Measurements from ENCODE around the gene HELZ. TPM values are rescaled to one million over a fixed set of nuclear protein-coding genes. Genes with fewer than 3 reads are reported as not detected.
"Not testable (repeated sequence)": the region's sequence is repeated elsewhere in the genome, so short reads cannot be mapped to it uniquely, and the experiment has no call there.

Gene HELZ
- polyA plus RNA-seq, 1 donor: 27.0 TPM

- DNase-seq: no peak
These were observed 15.7 kb downstream of the HELZ start for GRCh38 chr17:67229109-67229955.

DNA sequence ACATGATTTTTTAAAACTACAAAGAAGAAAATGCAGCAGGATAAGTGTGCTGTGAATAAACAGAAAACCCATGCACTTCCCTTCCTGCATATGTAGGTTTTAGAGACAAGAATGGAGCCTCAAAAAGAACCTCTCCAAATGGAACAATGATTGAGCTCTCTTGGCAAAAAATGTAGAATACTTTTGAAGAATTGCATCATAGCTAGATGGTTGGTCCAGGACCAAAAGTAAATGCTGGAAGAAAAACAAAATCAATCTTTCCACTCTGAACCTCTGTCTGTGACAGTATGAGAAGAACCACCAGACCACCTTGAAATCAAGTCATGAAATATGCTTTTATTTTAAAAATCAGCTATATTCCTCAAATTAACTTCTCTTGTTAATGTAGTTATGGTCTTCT is 17.5 kb downstream of the HELZ start:
- DNase-seq: no peak

GRCh38 chr17:67225316-67225715 is 19.7 kb downstream of the HELZ start:
- DNase-seq: no peak

DNA sequence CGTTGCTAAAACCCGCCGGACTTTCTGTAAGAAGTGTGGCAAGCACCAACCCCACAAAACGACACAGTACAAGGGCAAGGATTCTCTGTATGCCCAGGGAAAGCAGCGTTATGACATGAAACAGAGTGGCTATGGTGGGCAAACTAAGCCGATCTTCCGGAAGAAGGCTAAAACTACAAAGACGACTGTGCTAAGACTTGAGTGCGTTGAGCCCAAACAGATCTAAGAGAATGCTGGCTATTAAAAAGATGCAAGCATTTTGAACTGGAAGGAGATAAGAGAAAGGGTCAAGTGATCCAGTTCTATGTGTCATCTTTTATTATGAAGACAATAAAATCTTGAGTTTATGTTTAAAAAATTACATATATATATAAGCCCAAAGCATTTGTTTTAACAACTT is 20.3 kb downstream of the HELZ start:
- no peak for DNase-seq

GRCh38 chr17:67223924-67224323 is 21.1 kb downstream of the HELZ start:
- no peak for DNase-seq

DNA sequence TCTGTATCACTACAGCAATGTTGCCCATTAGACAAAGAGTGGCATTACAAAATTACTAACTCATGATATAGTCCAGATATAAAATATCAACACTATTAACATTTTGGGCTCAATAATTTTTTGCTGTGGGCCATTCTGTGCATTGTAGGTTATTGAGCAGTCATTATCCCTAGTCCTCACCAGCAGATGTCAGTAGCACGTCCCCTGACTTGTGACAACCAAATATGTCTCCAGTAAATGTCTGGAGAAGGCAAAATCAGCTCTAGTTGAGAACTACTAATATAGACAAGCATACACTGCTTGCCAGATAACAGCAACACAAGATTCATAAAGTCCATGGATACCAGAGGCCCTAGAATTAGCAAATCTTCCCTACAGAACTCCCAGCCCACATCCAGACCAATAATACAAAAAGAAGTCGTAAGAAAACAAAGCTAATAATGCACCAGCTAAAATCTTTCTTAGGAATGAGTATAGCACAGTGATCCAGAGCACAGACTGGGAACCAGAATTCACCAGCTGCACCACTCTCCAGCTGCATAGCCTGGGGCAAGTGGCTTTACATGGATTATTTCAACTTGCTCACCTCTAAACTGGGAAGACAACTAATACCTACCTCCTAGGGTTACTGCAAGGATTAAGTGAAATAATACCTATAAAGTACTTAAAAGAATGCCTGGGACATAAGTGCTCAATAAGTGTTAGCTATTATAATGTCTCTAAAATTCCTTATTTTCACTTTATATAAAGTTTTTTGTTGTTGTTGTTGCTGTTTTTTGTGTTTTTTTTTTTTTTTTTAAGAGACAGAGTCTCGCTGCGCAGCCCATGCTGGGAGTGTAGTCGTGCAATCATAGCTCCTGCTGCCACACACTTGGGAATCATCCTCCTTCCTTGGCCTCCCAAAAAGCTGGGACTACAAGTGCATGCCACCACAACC is 23.7 kb downstream of the HELZ start:
- peak; percentile 62 for DNase-seq

- DNase-seq: no peak
These were observed 26.5 kb downstream of the HELZ start for GRCh38 chr17:67218385-67218950.

DNA sequence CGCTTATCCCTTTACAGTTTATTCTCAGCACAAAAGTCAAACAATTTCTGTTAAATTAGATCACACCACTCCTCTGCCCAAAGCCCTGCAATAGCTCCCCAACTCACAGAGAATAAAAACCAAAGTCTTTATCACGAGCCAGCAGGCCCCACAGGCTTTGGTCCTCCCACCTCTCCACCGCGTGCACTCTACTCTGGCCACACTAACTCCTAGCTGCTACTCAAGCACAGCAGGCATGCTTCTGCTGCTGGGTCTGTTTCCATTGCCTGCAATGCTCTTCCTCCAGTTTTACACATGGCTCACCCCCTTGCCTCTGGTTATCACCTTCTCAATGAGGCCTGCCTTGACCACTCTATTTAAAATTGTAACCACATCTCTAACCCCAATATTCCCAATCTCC is 27.6 kb downstream of the HELZ start:
- DNase-seq: no peak

DNA sequence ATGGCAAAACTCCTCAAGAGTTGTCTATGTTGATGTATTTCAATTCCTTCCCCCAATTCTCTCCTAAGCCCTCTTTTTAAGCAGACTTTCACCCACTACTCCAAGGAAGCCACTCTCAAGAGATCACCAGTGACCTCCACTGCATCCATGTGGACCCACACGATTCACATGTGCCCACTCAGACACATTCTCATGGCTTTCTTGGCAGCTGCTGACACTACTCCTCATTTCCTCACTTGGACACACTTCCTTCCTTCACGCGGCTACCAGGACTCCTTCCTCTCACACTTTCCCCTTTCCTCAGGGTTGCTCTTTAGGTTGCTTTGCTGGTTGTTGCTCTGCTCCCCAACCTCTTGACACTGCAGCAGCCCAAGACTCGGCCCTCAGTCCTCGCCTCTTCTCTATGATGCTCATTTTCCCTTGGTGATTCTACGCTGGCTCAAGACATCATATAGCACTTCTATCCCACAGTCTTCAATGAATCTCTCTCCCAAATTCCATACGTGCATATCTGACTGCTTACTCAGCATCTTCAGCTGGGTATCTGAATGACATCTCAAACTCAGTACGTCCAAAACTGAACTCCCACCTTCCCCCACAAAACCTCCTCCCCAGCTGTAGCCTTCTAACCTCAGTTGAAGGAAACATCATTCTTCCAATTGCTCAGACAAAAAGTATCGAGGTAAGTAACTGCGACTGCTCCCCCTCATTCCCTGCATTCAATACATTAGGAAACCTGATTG is 28.2 kb downstream of the HELZ start:
- DNase-seq: no peak

DNA sequence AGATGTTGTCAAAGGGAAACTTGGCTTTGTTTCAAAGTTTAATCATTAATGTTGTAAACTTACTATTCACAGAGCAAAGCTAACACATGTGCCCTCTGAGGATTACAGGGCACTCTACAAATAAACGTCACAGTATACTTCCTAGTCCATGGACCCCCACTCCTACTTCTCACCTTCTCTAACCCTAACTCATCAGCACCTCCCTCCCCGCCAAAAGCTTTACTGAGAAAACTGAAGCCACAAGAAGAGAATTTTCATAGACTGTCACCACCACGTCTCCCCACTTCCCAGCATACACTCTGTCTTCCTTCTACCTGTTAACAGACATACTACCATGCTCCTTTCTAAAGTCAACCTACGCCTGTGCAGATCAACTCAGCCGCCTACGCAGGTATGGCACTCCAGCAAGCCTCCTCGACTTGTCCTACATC is 29.0 kb downstream of the HELZ start:
- DNase-seq: no peak

- DNase-seq: no peak
These were observed 32.1 kb downstream of the HELZ start for GRCh38 chr17:67212714-67213417.

DNA sequence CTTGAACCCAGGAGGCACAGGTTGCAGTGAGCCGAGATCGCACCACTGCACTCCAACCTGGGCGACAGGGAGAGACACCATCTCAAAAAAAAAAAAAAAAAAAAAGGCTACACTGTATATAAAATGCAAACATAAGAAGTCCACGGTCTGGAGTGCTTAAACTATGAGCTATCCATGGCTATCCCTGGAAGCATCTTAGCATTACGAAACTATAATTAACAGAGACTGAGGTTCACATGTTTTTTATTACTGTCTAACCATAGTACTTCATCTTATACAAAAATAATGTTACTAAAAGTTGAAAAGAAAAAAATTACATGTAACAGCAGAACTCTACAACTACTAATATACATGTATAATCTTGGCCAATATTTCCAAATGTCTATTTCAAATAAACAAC is 32.8 kb downstream of the HELZ start:
- DNase-seq: no peak

GRCh38 chr17:67211742-67212141 is 33.3 kb downstream of the HELZ start:
- DNase-seq: no peak

GRCh38 chr17:67210915-67211314 is 34.1 kb downstream of the HELZ start:
- DNase-seq: no peak

DNA sequence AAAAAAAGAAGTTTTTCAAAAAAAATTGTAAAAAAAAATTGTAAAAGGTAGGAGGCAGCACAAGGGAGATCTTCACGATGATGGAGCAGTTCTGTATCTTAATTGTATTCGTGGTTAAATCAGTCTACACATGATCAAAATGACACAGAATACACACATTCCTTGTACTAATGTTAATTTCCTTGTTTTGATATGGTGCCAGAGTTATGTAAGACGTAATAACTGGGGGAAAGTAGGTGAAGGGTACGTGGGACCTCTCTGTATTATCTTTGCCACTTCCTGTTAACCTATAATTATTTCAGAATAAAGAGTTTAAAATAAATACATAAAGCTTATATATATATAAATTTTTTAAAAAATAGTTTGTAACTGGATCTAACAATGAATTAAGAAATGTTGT is 36.8 kb downstream of the HELZ start:
- no peak for DNase-seq

DNA sequence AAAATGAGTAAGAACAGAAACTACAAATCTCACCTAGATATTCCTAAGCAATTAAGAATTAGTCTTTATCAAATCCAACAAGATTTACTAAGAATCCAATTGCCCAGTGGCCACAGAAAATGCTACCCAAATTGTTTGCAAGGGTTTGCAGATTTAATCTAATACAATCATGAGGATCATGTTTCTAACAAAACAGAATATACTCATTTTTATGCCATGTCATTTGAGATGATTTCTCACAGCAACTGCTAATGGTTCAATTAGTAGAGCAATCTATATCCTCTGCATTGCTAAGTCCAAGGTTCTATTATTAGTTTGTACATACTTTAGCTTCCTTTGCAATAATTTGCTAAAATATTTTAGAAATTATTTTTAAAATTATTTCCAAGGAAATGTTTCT is 41.2 kb downstream of the HELZ start:
- no peak for DNase-seq

DNA sequence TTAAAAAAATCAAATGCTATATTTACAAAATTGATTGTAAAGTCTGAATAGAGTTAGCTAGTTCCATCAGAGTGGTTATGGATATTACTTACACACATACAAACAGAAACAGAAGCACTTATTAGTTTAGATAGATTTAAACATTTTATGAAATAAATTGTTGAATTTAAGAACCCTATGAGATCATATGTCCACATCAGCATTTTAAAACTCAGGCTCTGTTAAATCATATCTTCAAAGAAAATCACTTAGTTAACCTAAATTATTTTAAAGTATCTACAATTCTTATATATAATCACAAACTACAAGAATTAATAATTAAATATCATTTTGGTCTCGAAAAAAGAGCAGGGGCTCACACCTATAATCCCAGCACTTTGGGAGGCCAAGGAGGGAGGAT is 42.5 kb downstream of the HELZ start:
- DNase-seq: no peak

GRCh38 chr17:67200727-67201301 is 44.2 kb downstream of the HELZ start:
- DNase-seq: no peak

DNA sequence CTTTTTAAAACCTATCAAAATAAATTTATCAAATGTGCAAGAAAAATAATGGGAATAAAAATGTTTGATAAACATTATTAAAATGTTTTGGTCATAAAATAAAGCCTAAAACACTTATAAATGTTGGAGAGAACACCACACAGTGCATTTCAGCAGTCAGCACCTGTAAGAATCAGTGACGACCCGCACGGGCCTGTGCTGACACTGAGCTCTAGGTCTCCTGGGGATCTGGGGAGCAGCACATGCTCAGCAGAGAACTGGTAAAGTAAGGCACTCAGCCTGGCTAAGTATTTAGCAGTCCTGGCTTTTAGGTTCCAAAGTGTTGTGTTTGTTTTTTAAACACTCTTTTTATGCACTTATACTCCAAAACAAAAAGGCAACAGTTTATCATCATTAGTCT is 46.9 kb downstream of the HELZ start:
- no peak for DNase-seq

DNA sequence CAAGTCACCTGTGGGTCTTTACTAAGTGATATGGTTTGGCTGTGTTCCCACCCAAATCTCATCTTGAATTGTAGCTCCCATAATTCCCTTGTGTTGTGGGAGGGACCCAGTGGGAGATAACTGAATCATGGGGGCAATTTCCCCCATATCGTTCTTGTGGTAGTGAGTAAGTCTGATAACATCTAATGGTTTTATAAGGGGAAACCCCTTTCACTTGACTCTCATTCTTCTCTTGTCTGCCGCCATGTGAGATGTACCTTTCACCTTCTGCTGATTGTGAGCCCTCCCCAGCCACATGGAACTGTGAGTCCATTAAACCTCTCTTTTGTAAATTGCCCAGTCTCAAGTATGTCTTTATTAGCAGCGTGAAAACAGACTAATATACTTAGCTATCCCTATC is 48.0 kb downstream of the HELZ start:
- DNase-seq: not testable (repeated sequence)

DNA sequence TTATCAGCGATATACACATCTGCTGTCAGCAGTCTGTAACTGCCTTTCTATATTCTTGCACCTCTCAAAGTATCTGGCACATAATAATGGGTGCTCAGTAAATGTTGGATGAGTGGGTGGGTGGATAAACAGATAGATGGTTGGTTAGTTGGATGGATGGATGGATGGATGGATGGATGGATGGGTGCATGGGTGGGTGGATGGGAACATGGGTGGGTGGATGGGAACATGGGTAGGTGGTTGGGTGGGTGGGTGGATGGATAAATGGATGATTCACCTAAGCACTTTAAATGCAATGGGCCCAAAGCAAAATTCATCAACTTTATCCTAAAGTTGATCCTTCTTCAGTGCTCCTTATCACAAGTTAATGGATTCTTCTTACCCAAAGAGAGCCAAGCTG is 48.6 kb downstream of the HELZ start:
- no peak for DNase-seq

GRCh38 chr17:67194134-67194533 is 50.9 kb downstream of the HELZ start:
- DNase-seq: no peak
